Duodenal mucosa (tissue), 2 donors: Measurements from ENCODE around the gene TMEM175.
A peak's percentile ranks its signal among the peaks of the same experiment; 100 is the strongest.

ENCODE experiments used
- H3K27ac ChIP-seq: one replicate; pipeline ENCODE4 v1.7.0; 2013; ENCODE audit warnings: low read depth, low read length
- H3K27me3 ChIP-seq, 2 donors: one replicate each; pipeline ENCODE4 v1.7.0; 2013; ENCODE audit warnings: low read length in 2 of 2, control low read depth in 1 of 2; ENCODE audit not compliant: insufficient read depth in 2 of 2, control insufficient read depth in 1 of 2
- H3K36me3 ChIP-seq, 2 donors: one replicate each; pipeline ENCODE4 v1.7.0; 2013; ENCODE audit warnings: low read length in 2 of 2, control low read depth in 1 of 2; ENCODE audit not compliant: insufficient read depth in 2 of 2, control insufficient read depth in 1 of 2
- H3K4me1 ChIP-seq, 2 donors: one replicate each; pipeline ENCODE4 v1.7.0; 2013; ENCODE audit warnings: low read length in 2 of 2, control low read depth in 1 of 2; ENCODE audit not compliant: insufficient read depth in 2 of 2, control insufficient read depth in 1 of 2
- H3K4me3 ChIP-seq, 2 donors: one replicate each; pipeline ENCODE4 v1.7.0; 2013; ENCODE audit warnings: low read length in 2 of 2, low read depth in 1 of 2
- H3K9ac ChIP-seq, 2 donors: one replicate each; pipeline ENCODE4 v1.7.0; 2013; ENCODE audit warnings: low read length in 2 of 2, low read depth in 1 of 2
- H3K9me3 ChIP-seq, 2 donors: one replicate each; pipeline ENCODE4 v1.7.0; 2013; ENCODE audit warnings: low read length in 2 of 2, control low read depth in 1 of 2; ENCODE audit not compliant: control insufficient read depth in 1 of 2

The TMEM175 gene

GRCh38 chr4:991451-992296, 59.4 kb downstream of the TMEM175 start:
- peak overlapping the region; percentile 57 to 75 for H3K9ac ChIP-seq
- H3K4me3 ChIP-seq: peak overlapping the region; percentile 42 to 50
- peaks cover 5 to 22% of the 10 kb centered on the region in 2 donors for H3K36me3 ChIP-seq
- peak overlapping the region; percentile 93 for H3K27ac ChIP-seq
- H3K27me3 ChIP-seq: peaks cover 0 to 7% of the 10 kb centered on the region in 2 donors
- no peaks in the 10 kb centered on the region for H3K9me3 ChIP-seq
- H3K4me1 ChIP-seq: peaks cover 23 to 30% of the 10 kb centered on the region in 2 donors

- Histone ChIP-seq H3K4me1 (peaks cover 22 to 28% of the 10 kb centered on the region in 2 donors), H3K36me3 (peaks cover 5 to 22% of the 10 kb centered on the region in 2 donors), H3K9ac (peak overlapping the region; percentile 59 to 75), H3K4me3 (peak overlapping the region; percentile 50 to 59), H3K27ac (peak overlapping the region; percentile 95), H3K9me3 (no peaks in the 10 kb centered on the region), H3K27me3 (peaks cover 1 to 10% of the 10 kb centered on the region in 2 donors)
Observed at GRCh38 chr4:992297-993110, 60.2 kb downstream of the TMEM175 start.

GRCh38 chr4:993111-994029, 61.1 kb downstream of the TMEM175 start, which contains the start of gene SLC26A1:
Gene SLC26A1, minus strand, starts transcription at chr4:993404. Its CDS starts 1,701 bp downstream, at chr4:991703.
- H3K9ac ChIP-seq: peak within 1 kb of the TSS; percentile 59 to 75

GRCh38 chr4:995311-996026, 63.2 kb downstream of the TMEM175 start:
- peaks cover 19 to 29% of the 10 kb centered on the region in 2 donors for H3K4me1 ChIP-seq

More at GRCh38 chr4:993111-994029, 61.1 kb downstream of the TMEM175 start, which contains the start of gene SLC26A1:
- peaks cover 19 to 28% of the 10 kb centered on the region in 2 donors for H3K4me1 ChIP-seq
- peak within 1 kb of the TSS; percentile 95 for H3K27ac ChIP-seq
- peaks cover 10 to 19% of the 10 kb centered on the region in 2 donors for H3K27me3 ChIP-seq
- H3K4me3 ChIP-seq: peak within 1 kb of the TSS; percentile 50 to 59
- peaks cover 5 to 22% of the 10 kb centered on the region in 2 donors for H3K36me3 ChIP-seq
- H3K9me3 ChIP-seq: no peaks in the 10 kb centered on the region

GRCh38 chr4:996030-996996, 64.1 kb downstream of the TMEM175 start:
- no peaks in the 10 kb centered on the region for H3K9me3 ChIP-seq
- H3K27ac ChIP-seq: no peak overlapping the region
- H3K4me3 ChIP-seq: no peak overlapping the region
- H3K36me3 ChIP-seq: peaks cover 0 to 6% of the 10 kb centered on the region in 2 donors
- peaks cover 32 to 41% of the 10 kb centered on the region in 2 donors for H3K27me3 ChIP-seq
- H3K9ac ChIP-seq: no peak overlapping the region
- H3K4me1 ChIP-seq: peaks cover 19 to 29% of the 10 kb centered on the region in 2 donors

More at GRCh38 chr4:995311-996026, 63.2 kb downstream of the TMEM175 start:
- Histone ChIP-seq H3K9ac (no peak overlapping the region), H3K27ac (no peak overlapping the region), H3K27me3 (peaks cover 24 to 34% of the 10 kb centered on the region in 2 donors), H3K4me3 (no peak overlapping the region), H3K9me3 (no peaks in the 10 kb centered on the region), H3K36me3 (peaks cover 4 to 12% of the 10 kb centered on the region in 2 donors)

- peaks cover 17 to 28% of the 10 kb centered on the region in 2 donors for H3K4me1 ChIP-seq
- no peaks in the 10 kb centered on the region for H3K9me3 ChIP-seq
- no peak overlapping the region for H3K4me3 ChIP-seq
- peaks cover 38 to 48% of the 10 kb centered on the region in 2 donors for H3K27me3 ChIP-seq
- peaks cover 0 to under 1% of the 10 kb centered on the region in 2 donors for H3K36me3 ChIP-seq
- H3K9ac ChIP-seq: no peak overlapping the region
- no peak overlapping the region for H3K27ac ChIP-seq
Observed at GRCh38 chr4:996997-997374, 64.7 kb downstream of the TMEM175 start.

GRCh38 chr4:997375-998071, 65.3 kb downstream of the TMEM175 start:
- H3K27ac ChIP-seq: no peak overlapping the region
- no peak overlapping the region for H3K9ac ChIP-seq
- H3K4me1 ChIP-seq: peaks cover 11 to 28% of the 10 kb centered on the region in 2 donors
- H3K4me3 ChIP-seq: no peak overlapping the region
- H3K36me3 ChIP-seq: no peaks in the 10 kb centered on the region
- no peaks in the 10 kb centered on the region for H3K9me3 ChIP-seq
- H3K27me3 ChIP-seq: peaks cover 39 to 53% of the 10 kb centered on the region in 2 donors

- H3K27me3 ChIP-seq: peaks cover 39 to 57% of the 10 kb centered on the region in 2 donors
- H3K27ac ChIP-seq: no peak overlapping the region
- no peaks in the 10 kb centered on the region for H3K36me3 ChIP-seq
- H3K9ac ChIP-seq: no peak overlapping the region
- H3K4me3 ChIP-seq: no peak overlapping the region
- H3K9me3 ChIP-seq: no peaks in the 10 kb centered on the region
- H3K4me1 ChIP-seq: peaks cover 7 to 22% of the 10 kb centered on the region in 2 donors
Observed at GRCh38 chr4:998096-998691, 65.9 kb downstream of the TMEM175 start.
